Measurements from ENCODE around the gene CD93.

DNA sequence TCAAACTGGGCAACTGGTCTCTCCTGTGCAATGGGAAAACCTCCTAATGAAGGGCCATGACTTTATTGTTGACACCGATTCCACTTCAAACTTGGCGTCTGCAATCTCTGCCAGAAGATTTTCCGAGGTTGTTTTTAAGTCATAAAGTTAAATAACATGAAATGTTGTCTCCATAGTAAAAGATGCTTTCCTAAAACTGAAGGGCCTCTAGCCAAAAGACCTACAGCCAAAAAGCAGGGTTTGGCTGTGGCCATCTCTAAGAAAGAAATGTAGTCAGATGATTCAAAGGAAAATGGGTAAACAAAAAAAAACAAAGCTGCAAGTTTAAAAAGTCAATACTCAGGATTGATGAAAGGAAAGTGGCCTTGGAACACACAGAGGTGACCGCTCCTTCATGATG is 14.1 kb downstream of the CD93 start:
- TF ChIP-seq CTCF (conservative IDR thresholded peaks at IDR 0.05; ENCODE audit: low read length): no peak
- no peak for TF ChIP-seq EZH2phosphoT487 (IDR thresholded peaks at IDR 0.05; ENCODE audit: borderline replicate concordance)

Data from Loucy (cell line).